DMS114 treated with DMSO at 0.1 percent for 48 hours (cell line): ENCODE results near the gene GON7.
"Not testable (repeated sequence)": the region's sequence is repeated elsewhere in the genome, so short reads cannot be mapped to it uniquely, and the experiment has no call there.

Experiments used
- DNase-seq: peaks from one replicate; lab custom pipeline; 2025; ENCODE audit not compliant: unreplicated experiment; lab: John Stamatoyannopoulos, UW

The GON7 gene

GRCh38 chr14:93206793-93207467, at the start of gene GON7, which contains the start of gene UBR7:
Gene GON7, minus strand, starts transcription at chr14:93207065. Its CDS starts 28 bp downstream, at chr14:93207037.
Gene UBR7, plus strand, starts transcription at chr14:93207256. Its CDS starts 36 bp downstream, at chr14:93207292.
- peak; percentile 91 for DNase-seq

- no peak for DNase-seq
Observed at GRCh38 chr14:93249128-93249831, 42.4 kb upstream of the GON7 start.

- DNase-seq, result no peak
Observed at GRCh38 chr14:93246534-93246933, 39.7 kb upstream of the GON7 start.

GRCh38 chr14:93245764-93246420, 39.0 kb upstream of the GON7 start:
- no peak for DNase-seq

GRCh38 chr14:93240678-93241000, 33.8 kb upstream of the GON7 start:
- DNase-seq, result no peak

- DNase-seq, result no peak
Observed at GRCh38 chr14:93239869-93240677, 33.2 kb upstream of the GON7 start.

GRCh38 chr14:93234798-93235197, 27.9 kb upstream of the GON7 start:
- DNase-seq, result no peak

- not testable (repeated sequence) for DNase-seq
Observed at GRCh38 chr14:93233078-93233477, 26.2 kb upstream of the GON7 start.

- DNase-seq, result no peak
Observed at GRCh38 chr14:93232159-93232558, 25.3 kb upstream of the GON7 start.

GRCh38 chr14:93231129-93231979, 24.5 kb upstream of the GON7 start:
- DNase-seq, result peak; percentile 30

- no peak for DNase-seq
Observed at GRCh38 chr14:93230539-93230938, 23.7 kb upstream of the GON7 start.

GRCh38 chr14:93228550-93228949, 21.7 kb upstream of the GON7 start:
- no peak for DNase-seq

GRCh38 chr14:93223565-93223964, 16.7 kb upstream of the GON7 start:
- DNase-seq, result no peak

GRCh38 chr14:93220509-93220908, 13.6 kb upstream of the GON7 start:
- no peak for DNase-seq

- peak; percentile 16 for DNase-seq
Observed at GRCh38 chr14:93219103-93219726, 12.3 kb upstream of the GON7 start.

- DNase-seq, result no peak
Observed at GRCh38 chr14:93214598-93214997, 7.7 kb upstream of the GON7 start.

- no peak for DNase-seq
Observed at GRCh38 chr14:93212432-93212831, 5.6 kb upstream of the GON7 start.

GRCh38 chr14:93207468-93208308, 823 bp upstream of the GON7 start:
- peak; percentile 27 for DNase-seq

- DNase-seq, result no peak
Observed at GRCh38 chr14:93201155-93201704, 5.6 kb downstream of the GON7 start.
